AG04450 (cell line): Measurements from ENCODE around the gene CELA2B. TPM values are rescaled to one million over a fixed set of nuclear protein-coding genes. Genes with fewer than 3 reads are reported as not detected.
A peak's percentile ranks its signal among the peaks of the same experiment; 100 is the strongest.
"Not testable (repeated sequence)": the region's sequence is repeated elsewhere in the genome, so short reads cannot be mapped to it uniquely, and the experiment has no call there.

ENCODE experiments used
- CTCF ChIA-PET: fragments of 300-600, 350-600 bp; formaldehyde crosslinking; extraction: SDS; loops from one replicate; lab custom pipeline; 2022; ENCODE audit warnings: antibody characterized with exemption, inconsistent platforms; lab: Charles Lee
- POLR2A ChIA-PET: fragments of 350-600 bp; formaldehyde crosslinking; extraction: SDS; loops from one replicate; lab custom pipeline; 2021; ENCODE audit warnings: antibody characterized with exemption, inconsistent platforms; lab: Yijun Ruan, JAX
- DNase-seq: peaks from one replicate; pipeline ENCODE4 v3.0.0-alpha.2; 2011; ENCODE audit warnings: low read depth, low spot score
- H3K27ac ChIP-seq: one replicate; pipeline ENCODE4 v1.5.1; 2012; ENCODE audit warnings: low read depth, low read length, control low read depth
- H3K27me3 ChIP-seq: one replicate; pipeline ENCODE4 v1.6.0; 2012; ENCODE audit warnings: low read length; ENCODE audit not compliant: control insufficient read depth, insufficient read depth
- H3K4me3 ChIP-seq: 2 replicates; pipeline ENCODE4 v1.5.1; 2011; ENCODE audit warnings: mild to moderate bottlenecking, low read depth, low read length, control low read depth
- H3K9me3 ChIP-seq: 2 replicates; pipeline ENCODE4 v1.5.1; 2012; ENCODE audit warnings: low read length; ENCODE audit not compliant: control insufficient read depth, insufficient read depth
- polyA plus RNA-seq: library from polyadenylated mRNA; depleted of rRNA; stranded (reverse); fragments of >200 nt; gene quantifications from 2 replicates; pipeline ENCODE4 v1.2.3, GENCODE V29; 2011
- TF ChIP-seq, protein P1 (sequence below): IDR thresholded peaks from 2 replicates; pipeline ENCODE4 v1.5.1; 2011; ENCODE audit warnings: low read depth, low read length, control low read depth, inconsistent platforms

The CELA2B gene
- polyA plus RNA-seq, 1 experiment: not detected

DNA sequence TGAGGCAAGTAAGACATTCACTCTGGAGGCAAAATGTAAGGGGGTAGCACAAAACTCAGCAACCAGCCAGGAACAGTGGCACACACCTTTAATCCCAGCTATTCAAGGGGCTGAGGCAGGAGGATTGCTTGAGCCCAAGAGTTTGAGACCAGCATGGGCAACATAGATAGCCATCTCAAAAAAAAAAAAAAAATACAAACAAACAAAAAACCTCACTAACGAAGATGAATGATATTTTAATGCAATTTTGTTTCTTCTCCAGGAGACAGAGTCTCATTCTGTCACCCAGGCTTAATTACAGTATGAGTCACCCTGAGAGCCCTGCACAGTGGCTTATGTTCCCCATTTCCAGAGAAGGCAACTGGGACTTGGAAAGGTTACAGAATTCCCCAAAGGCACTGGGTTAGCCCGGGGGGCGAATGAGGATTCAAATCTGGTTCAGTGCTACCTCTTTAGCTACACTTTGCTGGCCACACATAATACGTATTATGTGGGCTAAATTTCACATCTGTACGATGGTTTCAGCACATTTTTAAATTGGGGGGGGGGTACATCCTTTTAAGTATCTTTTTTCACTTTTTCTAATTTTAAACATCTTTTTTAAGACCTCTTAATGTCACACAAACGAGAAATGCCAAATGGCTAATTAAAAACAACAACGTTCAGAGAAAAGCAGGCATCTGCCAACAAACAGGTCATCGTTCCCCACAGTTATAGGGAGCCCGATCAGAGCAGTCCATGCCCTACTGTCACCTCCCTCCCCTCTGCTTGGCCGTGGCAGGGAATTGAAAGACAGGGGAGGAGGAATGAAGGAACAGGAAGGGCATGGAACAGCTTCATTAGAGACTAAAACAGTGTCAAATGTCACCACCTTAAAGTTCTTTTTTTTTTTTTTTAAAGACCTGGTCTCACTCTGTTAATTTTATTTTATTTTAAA lies 15.9 kb upstream of the CELA2B start:
- Histone ChIP-seq H3K27me3 (peaks cover 6% of the 10 kb centered on the region), H3K9me3 (no peaks in the 10 kb centered on the region), H3K27ac (peak overlapping the region; percentile 2), H3K4me3 (no peak overlapping the region)
- no peak for DNase-seq
- TF ChIP-seq, protein P1, sequence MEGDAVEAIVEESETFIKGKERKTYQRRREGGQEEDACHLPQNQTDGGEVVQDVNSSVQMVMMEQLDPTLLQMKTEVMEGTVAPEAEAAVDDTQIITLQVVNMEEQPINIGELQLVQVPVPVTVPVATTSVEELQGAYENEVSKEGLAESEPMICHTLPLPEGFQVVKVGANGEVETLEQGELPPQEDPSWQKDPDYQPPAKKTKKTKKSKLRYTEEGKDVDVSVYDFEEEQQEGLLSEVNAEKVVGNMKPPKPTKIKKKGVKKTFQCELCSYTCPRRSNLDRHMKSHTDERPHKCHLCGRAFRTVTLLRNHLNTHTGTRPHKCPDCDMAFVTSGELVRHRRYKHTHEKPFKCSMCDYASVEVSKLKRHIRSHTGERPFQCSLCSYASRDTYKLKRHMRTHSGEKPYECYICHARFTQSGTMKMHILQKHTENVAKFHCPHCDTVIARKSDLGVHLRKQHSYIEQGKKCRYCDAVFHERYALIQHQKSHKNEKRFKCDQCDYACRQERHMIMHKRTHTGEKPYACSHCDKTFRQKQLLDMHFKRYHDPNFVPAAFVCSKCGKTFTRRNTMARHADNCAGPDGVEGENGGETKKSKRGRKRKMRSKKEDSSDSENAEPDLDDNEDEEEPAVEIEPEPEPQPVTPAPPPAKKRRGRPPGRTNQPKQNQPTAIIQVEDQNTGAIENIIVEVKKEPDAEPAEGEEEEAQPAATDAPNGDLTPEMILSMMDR: no peak
- POLR2A ChIA-PET: no interaction called here
- CTCF ChIA-PET: interaction anchor here (0.6 to 1.1 kb wide), 3 partner anchors 39 to 360 kb away, joined by 3 to 11 read pairs (median 3); no protein-coding TSS in a partner anchor

DNA sequence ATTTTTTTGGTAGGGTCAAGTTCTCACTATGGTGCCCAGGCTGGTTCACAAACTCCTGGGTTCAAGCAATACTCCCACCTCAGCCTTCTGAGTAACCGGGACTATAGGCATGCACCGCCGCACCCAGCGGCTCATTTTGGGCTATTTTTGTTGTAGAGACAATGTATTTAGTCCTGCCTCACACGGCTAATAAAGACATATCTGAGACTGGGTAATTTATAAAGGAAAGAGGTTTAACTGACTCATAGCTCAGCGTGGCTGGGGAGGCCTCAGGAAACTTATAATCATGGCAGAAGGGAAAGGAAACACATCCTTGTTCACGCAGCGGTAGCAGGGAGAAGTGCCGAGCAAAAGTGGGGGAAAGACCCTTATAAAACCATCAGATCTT lies 15.2 kb upstream of the CELA2B start:
- POLR2A ChIA-PET: no interaction called here
- no peak overlapping the region for H3K4me3 ChIP-seq
- CTCF ChIA-PET: interaction anchor here (0.6 kb wide), 1 partner anchor 38 kb away, joined by 3 read pairs; no protein-coding TSS in a partner anchor
- no peak for DNase-seq
- TF ChIP-seq, protein P1: no peak
- no peaks in the 10 kb centered on the region for H3K9me3 ChIP-seq
- H3K27ac ChIP-seq: no peak overlapping the region
- peaks cover 6% of the 10 kb centered on the region for H3K27me3 ChIP-seq

DNA sequence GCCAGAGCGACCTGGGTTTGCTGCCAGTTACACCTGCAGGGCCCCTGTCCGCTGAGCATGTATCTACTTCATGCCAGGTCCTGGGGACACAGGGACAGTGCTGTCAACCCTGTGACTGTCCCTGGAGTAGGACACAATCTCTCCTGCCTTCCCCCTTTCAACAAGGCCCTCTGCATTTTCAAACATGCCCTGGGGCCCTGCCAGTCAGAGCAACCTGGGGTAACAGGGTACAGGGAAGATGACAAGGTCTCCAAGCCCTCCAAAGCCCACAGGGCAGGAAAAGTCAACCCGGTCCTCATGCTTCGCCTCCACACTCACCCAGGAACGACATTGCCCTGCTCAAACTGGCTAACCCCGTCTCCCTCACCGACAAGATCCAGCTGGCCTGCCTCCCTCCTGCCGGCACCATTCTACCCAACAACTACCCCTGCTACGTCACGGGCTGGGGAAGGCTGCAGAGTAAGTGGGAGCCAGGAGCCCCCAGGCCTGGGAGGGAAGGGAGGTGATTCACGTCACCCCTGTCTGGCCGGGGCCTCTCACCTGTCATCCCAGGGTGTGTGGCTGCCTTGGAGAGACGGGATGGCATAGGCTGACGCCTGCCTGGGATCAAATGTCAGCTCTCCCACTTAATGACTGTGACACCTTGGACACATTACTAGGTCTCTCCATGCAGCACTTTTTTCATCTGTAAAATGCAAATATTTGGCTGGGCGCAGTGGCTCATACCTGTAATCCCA lies 12.7 kb upstream of the CELA2B start:
- CTCF ChIA-PET, POLR2A ChIA-PET, H3K4me3 ChIP-seq, DNase-seq, H3K27me3 ChIP-seq, H3K27ac ChIP-seq, H3K9me3 ChIP-seq: not testable (repeated sequence)

DNA sequence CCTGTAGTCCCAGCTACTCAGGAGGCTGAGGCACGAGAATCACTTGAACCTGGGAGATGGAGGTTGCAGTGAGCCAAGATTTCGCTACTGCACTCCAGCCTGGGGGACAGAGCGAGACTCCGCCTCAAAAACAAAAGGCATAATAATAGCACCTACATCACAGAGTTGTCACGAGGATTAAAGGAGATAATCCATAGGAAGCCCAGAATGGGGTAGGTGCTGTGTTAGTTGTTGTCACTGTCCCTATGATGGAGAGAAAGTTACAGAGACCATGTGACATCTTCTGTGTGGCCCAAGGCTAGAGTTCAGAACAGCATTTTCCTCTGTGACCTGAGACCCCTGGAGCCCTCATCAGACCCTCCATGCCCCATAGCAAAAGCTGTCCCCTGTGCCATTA lies 12.0 kb upstream of the CELA2B start:
- H3K27me3 ChIP-seq, H3K4me3 ChIP-seq, H3K9me3 ChIP-seq, POLR2A ChIA-PET, CTCF ChIA-PET, DNase-seq, H3K27ac ChIP-seq: not testable (repeated sequence)

DNA sequence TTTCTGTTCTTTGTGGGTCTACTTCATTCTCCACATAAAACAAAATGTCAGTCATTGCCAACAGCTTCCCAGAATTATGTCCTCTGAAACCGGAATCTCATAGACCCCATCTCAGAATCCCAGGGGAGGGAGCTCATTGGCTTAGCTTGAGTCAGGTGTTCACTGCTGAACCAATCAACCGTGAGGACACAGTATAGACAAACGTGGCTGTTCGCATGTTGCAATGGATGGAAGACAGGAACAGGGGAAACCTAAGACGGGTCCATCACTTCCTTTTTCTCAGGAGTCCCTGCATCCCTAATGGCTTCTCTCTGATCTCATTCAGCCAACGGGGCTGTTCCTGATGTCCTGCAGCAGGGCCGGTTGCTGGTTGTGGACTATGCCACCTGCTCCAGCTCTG lies 10.2 kb upstream of the CELA2B start:
- ChIA-PET CTCF (interaction anchor here (1.3 kb wide), 1 partner anchor 160 kb away, joined by 8 read pairs; no protein-coding TSS in a partner anchor), POLR2A (no interaction called here)
- Histone ChIP-seq H3K27me3 (peaks cover 3% of the 10 kb centered on the region), H3K27ac (no peak overlapping the region), H3K4me3 (no peak overlapping the region), H3K9me3 (no peaks in the 10 kb centered on the region; the same call in 1 of the 2 replicates)
- no peak for DNase-seq
- TF ChIP-seq, protein P1: no peak

DNA sequence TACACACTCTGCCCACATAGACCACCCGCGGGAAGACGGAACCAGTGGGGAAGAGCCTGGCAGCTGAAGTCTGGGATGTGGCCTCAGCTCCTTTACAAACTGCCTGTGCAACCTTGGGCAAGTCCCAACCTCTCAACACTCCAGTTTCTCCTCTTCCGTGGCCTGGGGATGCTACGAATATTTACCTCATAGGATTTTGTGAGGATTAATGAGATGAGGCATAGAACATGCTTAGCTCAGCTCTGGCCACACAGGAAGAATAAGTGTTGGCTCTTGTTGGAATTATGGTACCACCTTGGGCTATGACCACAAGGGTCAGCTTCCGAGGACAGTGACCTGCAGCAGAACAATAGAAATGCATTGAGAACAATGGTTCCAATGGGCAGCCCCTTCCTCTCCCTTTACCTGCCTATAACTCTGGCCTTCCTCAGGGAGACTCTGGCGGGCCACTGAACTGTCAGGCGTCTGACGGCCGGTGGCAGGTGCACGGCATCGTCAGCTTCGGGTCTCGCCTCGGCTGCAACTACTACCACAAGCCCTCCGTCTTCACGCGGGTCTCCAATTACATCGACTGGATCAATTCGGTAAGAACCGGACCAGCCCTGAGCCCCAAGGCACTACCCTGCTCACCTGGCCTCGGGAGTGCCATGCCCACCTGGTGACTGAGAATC lies 8.8 kb upstream of the CELA2B start:
- H3K4me3 ChIP-seq, H3K27me3 ChIP-seq, H3K9me3 ChIP-seq, POLR2A ChIA-PET, DNase-seq, H3K27ac ChIP-seq: not testable (repeated sequence)
- CTCF ChIA-PET: interaction anchor here (1.0 kb wide), 1 partner anchor 144 kb away, joined by 3 read pairs; no protein-coding TSS in a partner anchor
